ENCODE measurements around the gene SCNN1B. TPM values are rescaled to one million over a fixed set of nuclear protein-coding genes. Genes with fewer than 3 reads are reported as not detected.

Gene SCNN1B
- total and polyA plus RNA-seq, 2 donors (not counting 1 experiment from before 2014, with no cell fraction given): not detected

DNA sequence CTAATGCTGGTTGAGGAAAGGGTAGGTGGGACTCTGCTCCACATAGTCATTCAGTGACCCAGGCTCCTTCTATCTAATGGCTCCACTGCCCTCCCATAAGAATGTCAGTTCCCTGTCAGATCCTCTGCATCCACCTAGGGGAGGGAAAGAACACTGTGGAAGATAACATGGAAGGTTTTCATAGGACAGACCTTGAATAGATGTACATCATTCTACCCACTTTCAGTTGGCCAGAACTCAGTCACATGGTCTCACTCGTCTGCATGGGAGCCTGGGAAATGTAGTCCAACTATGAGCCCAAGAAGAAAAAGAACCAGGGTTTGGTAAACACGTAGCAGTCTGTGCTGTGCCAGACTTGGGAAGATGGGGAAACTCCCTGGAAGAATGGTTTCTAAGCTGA is 27.1 kb upstream of the SCNN1B start:
- H2AFZ ChIP-seq (ENCODE audit: low read length): no peak overlapping the region
- no peaks in the 10 kb centered on the region for H4K20me1 ChIP-seq (ENCODE audit: control insufficient read depth, extremely low read depth, insufficient read depth, low read length)
- no peak for DNase-seq (ENCODE audit: low read depth in 2 of 2)
- no peak overlapping the region for H3K4me2 ChIP-seq (ENCODE audit: extremely low read depth, insufficient read depth, low read length)
- TF ChIP-seq, protein P1, sequence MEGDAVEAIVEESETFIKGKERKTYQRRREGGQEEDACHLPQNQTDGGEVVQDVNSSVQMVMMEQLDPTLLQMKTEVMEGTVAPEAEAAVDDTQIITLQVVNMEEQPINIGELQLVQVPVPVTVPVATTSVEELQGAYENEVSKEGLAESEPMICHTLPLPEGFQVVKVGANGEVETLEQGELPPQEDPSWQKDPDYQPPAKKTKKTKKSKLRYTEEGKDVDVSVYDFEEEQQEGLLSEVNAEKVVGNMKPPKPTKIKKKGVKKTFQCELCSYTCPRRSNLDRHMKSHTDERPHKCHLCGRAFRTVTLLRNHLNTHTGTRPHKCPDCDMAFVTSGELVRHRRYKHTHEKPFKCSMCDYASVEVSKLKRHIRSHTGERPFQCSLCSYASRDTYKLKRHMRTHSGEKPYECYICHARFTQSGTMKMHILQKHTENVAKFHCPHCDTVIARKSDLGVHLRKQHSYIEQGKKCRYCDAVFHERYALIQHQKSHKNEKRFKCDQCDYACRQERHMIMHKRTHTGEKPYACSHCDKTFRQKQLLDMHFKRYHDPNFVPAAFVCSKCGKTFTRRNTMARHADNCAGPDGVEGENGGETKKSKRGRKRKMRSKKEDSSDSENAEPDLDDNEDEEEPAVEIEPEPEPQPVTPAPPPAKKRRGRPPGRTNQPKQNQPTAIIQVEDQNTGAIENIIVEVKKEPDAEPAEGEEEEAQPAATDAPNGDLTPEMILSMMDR (conservative IDR thresholded peaks at IDR 0.05 in 1 of 2, IDR thresholded peaks at IDR 0.05 in 1 of 2; ENCODE audit: low read depth in 1 of 2, low read length in 2 of 2): no peak
- TF ChIP-seq EZH2 (IDR thresholded peaks at IDR 0.05; ENCODE audit: low read length, missing control alignments): no peak
- no peaks in the 10 kb centered on the region for H3K27me3 ChIP-seq (ENCODE audit: control insufficient read depth, insufficient read depth, low read length)
- H3K27ac ChIP-seq (ENCODE audit: insufficient read depth, low read length): no peak overlapping the region
- no peaks in the 10 kb centered on the region for H3K9me3 ChIP-seq (ENCODE audit: control insufficient read depth, insufficient read depth, low read depth, low read length)
- H3K4me1 ChIP-seq (ENCODE audit: control insufficient read depth, extremely low read depth, insufficient read depth, low read length): no peaks in the 10 kb centered on the region
- H3K36me3 ChIP-seq (ENCODE audit: control insufficient read depth, insufficient read depth, low read length): no peaks in the 10 kb centered on the region
- H3K9ac ChIP-seq (ENCODE audit: insufficient read depth, low read length): no peak overlapping the region
- H3K79me2 ChIP-seq (ENCODE audit: control insufficient read depth, insufficient read depth, low read length): no peaks in the 10 kb centered on the region
- no peak overlapping the region for H3K4me3 ChIP-seq (replicated peaks in 1 of 4; ENCODE audit: control extremely low read depth in 1 of 4, insufficient read depth in 1 of 4, low read depth in 3 of 4, low read length in 4 of 4)

DNA sequence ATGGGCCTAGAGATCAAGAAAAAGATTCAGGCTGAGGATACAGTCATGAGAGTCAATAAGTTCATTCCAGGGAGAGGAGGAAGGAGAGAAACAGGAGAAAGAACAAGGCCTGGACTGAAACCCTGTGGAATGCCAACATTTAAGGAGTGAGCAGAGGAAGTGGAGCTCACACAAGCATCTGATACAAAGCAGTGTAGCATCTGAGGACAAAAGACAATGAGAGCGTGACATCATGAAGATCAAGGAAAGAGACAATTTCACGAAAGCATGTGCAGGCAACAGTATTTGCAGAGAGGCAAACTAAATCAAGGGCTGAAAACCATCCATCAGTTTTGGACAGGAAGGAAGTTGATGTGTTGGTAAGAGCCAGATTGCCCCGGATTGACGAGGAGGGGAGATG is 25.3 kb upstream of the SCNN1B start:
- Histone ChIP-seq H3K9me3 (ENCODE audit: control insufficient read depth, insufficient read depth, low read depth, low read length) (no peaks in the 10 kb centered on the region), H3K79me2 (ENCODE audit: control insufficient read depth, insufficient read depth, low read length) (no peaks in the 10 kb centered on the region), H3K4me2 (ENCODE audit: extremely low read depth, insufficient read depth, low read length) (no peak overlapping the region), H3K27ac (ENCODE audit: insufficient read depth, low read length) (no peak overlapping the region), H3K27me3 (ENCODE audit: control insufficient read depth, insufficient read depth, low read length) (no peaks in the 10 kb centered on the region), H3K9ac (ENCODE audit: insufficient read depth, low read length) (no peak overlapping the region), H2AFZ (ENCODE audit: low read length) (no peak overlapping the region), H3K4me1 (ENCODE audit: control insufficient read depth, extremely low read depth, insufficient read depth, low read length) (no peaks in the 10 kb centered on the region), H3K4me3 (replicated peaks in 1 of 4; ENCODE audit: control extremely low read depth in 1 of 4, insufficient read depth in 1 of 4, low read depth in 3 of 4, low read length in 4 of 4) (no peak overlapping the region), H3K36me3 (ENCODE audit: control insufficient read depth, insufficient read depth, low read length) (no peaks in the 10 kb centered on the region), H4K20me1 (ENCODE audit: control insufficient read depth, extremely low read depth, insufficient read depth, low read length) (no peaks in the 10 kb centered on the region)
- TF ChIP-seq EZH2 (IDR thresholded peaks at IDR 0.05; ENCODE audit: low read length, missing control alignments): no peak
- TF ChIP-seq, protein P1 (conservative IDR thresholded peaks at IDR 0.05 in 1 of 2, IDR thresholded peaks at IDR 0.05 in 1 of 2; ENCODE audit: low read depth in 1 of 2, low read length in 2 of 2): no peak
- no peak for DNase-seq (ENCODE audit: low read depth in 2 of 2)

DNA sequence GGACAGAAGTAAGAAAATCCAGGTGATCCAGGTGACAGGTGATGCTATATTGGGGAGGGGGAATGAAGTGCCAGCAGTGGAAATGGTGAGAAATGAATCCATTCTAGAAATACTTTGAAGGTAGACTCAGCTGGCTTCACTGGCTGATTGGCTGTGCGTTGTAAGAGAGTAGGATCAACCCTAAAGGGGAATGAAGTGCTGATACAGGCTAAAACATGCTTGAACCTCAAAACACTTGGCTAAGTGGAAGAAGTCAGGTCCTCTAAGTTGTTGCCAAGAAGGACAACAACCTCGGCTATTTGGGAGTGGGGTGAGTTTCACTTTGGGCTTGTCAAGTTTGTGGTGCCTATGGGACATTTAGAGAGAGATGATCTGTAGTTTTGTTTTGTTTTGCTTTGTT is 24.1 kb upstream of the SCNN1B start:
- no peaks in the 10 kb centered on the region for H3K36me3 ChIP-seq (ENCODE audit: control insufficient read depth, insufficient read depth, low read length)
- no peak overlapping the region for H3K9ac ChIP-seq (ENCODE audit: insufficient read depth, low read length)
- H3K27me3 ChIP-seq (ENCODE audit: control insufficient read depth, insufficient read depth, low read length): no peaks in the 10 kb centered on the region
- no peaks in the 10 kb centered on the region for H4K20me1 ChIP-seq (ENCODE audit: control insufficient read depth, extremely low read depth, insufficient read depth, low read length)
- no peaks in the 10 kb centered on the region for H3K4me1 ChIP-seq (ENCODE audit: control insufficient read depth, extremely low read depth, insufficient read depth, low read length)
- H3K9me3 ChIP-seq (ENCODE audit: control insufficient read depth, insufficient read depth, low read depth, low read length): no peaks in the 10 kb centered on the region
- TF ChIP-seq, protein P1 (conservative IDR thresholded peaks at IDR 0.05 in 1 of 2, IDR thresholded peaks at IDR 0.05 in 1 of 2; ENCODE audit: low read depth in 1 of 2, low read length in 2 of 2): no peak
- TF ChIP-seq EZH2 (IDR thresholded peaks at IDR 0.05; ENCODE audit: low read length, missing control alignments): no peak
- DNase-seq (ENCODE audit: low read depth in 2 of 2): no peak
- no peaks in the 10 kb centered on the region for H3K79me2 ChIP-seq (ENCODE audit: control insufficient read depth, insufficient read depth, low read length)
- H2AFZ ChIP-seq (ENCODE audit: low read length): no peak overlapping the region
- no peak overlapping the region for H3K4me3 ChIP-seq (replicated peaks in 1 of 4; ENCODE audit: control extremely low read depth in 1 of 4, insufficient read depth in 1 of 4, low read depth in 3 of 4, low read length in 4 of 4)
- no peak overlapping the region for H3K27ac ChIP-seq (ENCODE audit: insufficient read depth, low read length)
- H3K4me2 ChIP-seq (ENCODE audit: extremely low read depth, insufficient read depth, low read length): no peak overlapping the region
